Central memory CD4-positive, alpha-beta T cell (primary cell): ENCODE results near the gene GRIA4.
"Not testable (repeated sequence)": the region's sequence is repeated elsewhere in the genome, so short reads cannot be mapped to it uniquely, and the experiment has no call there.

Source experiments
- DNase-seq: peaks from one replicate; pipeline ENCODE4 v3.0.0; 2022

Gene GRIA4

GRCh38 chr11:105935791-105936190 is 325.9 kb downstream of the GRIA4 start:
- no peak for DNase-seq

DNA sequence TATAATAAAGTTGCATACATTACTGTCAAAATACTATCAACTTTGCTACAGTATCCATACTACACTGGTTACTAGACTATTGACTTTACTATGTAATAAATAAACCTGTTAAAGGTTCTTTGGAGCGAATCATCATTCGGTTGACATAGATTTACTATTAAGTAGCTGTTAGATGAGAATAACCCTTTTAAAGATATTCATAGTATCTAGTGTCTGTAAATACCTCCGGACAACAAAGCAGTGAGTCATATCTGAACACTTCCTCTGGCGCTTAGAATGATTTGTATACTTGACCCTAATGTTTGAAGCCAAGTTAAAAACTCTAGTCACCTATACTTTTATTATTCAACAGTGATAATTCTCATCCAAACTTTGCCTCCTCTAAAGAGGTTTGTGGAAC is 327.5 kb downstream of the GRIA4 start:
- DNase-seq: no peak

DNA sequence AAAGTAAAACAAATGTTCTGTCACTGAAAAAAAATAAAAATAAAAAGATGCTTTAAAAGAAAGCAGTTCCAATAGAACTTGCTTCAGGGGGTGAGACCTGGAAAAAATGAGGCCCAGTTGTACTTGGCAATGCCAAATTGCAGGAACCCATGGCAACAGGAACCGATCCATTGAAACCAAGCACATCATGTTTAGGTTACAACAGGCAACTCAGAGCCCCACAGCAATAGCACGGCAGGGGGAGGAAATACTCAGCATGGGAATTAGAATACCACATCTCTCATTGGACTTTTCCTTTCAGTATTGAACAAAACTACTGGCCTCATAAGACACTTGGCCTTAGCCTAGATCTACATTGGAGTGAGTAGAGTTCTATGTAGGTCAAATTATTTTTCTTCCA is 327.9 kb downstream of the GRIA4 start:
- DNase-seq: no peak

GRCh38 chr11:105942921-105943320 is 333.0 kb downstream of the GRIA4 start:
- no peak for DNase-seq

DNA sequence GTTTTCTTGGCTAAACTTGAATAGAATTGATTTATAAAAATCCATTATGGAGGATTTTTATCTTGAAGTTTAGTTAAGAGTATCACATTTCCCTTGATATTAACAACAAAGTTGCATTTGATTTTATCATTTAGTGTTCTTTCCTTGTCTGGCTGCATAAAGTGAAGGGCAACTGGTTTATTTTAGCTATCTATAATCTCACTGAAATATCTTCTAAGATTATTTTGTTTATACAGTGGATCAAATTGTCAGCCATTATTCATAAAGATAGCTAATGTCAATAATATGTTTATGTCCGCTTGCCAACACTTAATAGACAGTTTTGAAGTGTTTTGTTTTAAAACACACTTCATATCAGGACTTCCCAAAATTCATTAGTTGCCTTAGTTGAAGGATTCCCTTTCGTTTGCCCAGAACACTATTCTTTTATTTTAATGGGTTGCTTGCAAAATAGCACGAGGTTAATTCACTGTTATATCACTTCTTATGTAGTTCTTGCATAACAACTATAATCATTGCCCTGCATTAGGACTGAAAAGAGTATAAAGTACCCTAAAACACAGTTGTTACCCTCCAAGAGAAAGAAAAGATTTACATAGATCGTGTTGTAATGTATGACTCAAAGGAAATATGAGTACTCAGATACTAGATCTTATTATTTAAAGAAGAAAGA is 339.2 kb downstream of the GRIA4 start:
- DNase-seq: no peak

DNA sequence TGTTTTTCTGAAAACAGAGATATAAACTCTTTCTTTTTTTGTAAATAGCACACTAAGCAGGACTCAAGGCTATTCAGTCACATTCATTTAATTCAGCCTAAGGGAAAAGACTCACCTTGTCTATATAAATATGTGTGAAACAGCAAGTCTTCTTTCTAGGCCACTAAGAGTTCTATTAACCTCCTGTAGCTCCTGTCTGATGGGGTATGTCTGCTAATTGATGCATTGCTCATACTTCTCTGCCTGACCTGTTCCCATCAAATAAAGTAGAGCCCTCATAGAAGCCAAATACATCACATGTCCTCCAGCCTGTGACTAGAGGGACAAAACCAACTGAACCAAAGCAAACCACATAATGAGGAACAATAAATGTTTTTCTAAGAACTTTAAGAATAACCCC is 344.0 kb downstream of the GRIA4 start:
- no peak for DNase-seq

GRCh38 chr11:105960252-105961245 is 350.7 kb downstream of the GRIA4 start:
- no peak for DNase-seq

- DNase-seq: no peak
Measured at GRCh38 chr11:105968021-105968697, 358.3 kb downstream of the GRIA4 start.

GRCh38 chr11:105969756-105970155 is 359.9 kb downstream of the GRIA4 start:
- no peak for DNase-seq

DNA sequence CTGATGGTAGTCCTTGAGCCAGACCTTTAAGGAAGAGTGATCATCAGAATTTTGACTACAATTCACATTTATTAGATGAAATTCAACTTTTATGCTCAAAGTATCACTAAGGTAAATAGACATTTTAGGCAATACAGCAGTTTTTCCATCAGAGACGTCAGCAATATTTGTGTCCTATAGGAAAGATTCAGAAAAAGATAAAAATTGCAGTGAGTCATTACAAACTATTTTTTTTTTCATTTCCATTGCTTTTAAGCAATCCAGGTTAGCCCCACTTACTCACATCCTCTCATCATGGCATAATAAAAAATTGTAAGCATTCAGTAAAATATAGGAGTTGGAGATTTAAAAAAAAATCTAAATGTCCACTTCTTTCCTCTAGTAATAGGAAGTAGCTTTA is 365.3 kb downstream of the GRIA4 start:
- no peak for DNase-seq

DNA sequence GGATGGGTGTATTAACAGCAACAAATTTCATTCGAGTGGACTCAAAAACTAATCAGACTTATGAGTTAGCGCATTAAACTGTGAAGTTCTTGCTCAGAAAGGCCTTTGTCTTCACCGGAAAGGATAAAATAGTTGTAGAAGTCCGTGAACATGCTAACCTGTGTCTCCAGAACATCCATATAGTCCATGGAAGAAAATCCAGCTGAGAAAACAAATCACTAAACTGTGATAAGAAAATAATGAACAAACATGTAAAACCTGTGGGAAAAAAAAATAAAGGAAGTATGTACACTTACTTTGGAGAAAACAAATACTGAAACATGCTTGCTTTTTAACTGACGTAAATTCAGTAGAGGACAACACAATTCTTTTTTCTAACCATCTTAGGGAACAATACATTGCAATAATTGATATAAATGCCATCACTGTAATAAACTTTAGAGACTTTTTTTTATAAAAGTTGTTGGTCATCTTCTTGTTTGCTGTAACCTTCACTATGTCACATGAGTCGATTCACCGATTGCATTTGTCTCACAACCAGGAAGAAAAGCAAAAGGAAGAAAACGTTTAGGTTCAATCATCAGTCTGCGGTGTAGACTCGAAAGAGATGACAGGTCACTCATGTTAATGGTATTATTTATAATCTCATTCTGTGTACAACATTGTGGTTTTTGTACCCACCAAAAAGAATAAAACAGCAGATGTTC is 370.3 kb downstream of the GRIA4 start:
- no peak for DNase-seq

DNA sequence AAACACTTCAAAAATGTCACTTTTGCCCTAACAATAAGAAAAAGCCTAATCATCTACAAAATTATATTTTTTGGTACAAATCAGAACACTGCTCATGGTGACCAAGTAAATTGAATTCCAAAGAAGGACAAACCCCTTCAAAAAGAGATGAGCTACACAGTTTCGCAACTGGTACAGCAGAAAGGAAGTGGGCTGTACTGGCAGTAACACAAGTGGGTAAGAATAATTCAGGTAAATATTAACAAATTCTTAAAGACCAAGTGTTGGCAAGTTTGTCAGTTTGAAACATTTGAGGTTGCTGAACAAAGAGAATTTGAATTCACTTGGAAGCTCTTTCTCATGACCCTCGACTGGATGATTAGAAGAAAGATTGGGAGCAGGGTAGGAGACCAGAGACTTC is 376.7 kb downstream of the GRIA4 start:
- no peak for DNase-seq

DNA sequence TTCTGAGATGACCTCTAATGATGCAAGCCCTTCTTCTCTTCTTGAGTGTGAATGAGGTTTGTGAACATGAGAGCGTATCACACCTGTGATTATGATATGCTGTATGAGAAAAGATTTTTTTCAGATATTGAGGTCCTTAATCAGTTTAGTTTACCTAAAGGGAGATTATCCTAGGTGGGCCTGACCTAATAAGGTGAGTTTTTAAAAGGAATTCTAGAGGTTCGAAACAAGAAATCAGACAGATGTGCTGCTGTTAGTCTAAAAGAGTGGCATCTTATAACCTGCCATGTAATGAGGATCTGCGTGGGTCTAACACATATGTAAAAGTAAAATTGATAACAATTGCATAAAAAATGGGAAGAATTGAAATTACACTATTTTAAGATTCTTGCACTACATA is 378.3 kb downstream of the GRIA4 start:
- DNase-seq: no peak

GRCh38 chr11:105989124-105989523 is 379.3 kb downstream of the GRIA4 start:
- DNase-seq: no peak

DNA sequence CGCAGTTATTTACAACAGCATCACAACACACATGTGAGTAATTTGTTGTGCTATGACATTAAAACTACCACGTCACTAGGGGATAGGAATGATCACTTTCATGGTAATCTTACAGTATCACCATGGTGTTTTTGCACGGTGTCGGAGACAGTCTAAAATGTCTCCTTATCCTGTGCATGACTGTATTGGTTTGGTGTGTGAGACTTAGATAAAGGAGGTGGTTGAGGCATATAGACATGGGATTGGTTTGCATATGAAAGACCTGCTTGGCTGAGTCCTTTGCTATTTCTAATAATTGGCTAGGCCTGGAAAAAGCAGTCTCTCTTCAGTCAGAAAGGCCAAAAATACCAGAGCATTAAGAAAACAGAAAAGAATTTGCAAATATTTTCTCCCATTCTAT is 382.0 kb downstream of the GRIA4 start:
- DNase-seq: no peak

- no peak for DNase-seq
Measured at GRCh38 chr11:106001304-106002012, 391.6 kb downstream of the GRIA4 start.

- DNase-seq: not testable (repeated sequence)
Measured at GRCh38 chr11:106003094-106003493, 393.2 kb downstream of the GRIA4 start.

GRCh38 chr11:106011481-106011880 is 401.6 kb downstream of the GRIA4 start:
- no peak for DNase-seq

DNA sequence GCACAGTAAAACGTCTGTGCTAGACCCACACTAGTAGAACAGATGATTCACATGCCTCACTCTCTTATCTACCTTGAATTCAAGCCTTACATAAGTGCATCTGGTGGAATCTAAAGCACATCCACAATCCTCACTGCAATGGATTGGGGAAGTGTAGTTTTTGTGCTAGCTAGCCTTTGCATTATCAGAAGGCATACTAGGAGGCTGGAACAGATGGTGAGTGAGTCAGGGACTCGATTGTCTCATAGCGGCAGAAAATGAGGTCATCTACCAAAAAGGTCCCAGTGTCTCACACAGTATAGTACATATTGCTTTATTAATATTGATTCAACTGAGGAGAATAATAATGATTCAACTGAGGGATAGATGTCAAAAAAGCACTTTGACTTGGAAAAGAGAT is 402.9 kb downstream of the GRIA4 start:
- no peak for DNase-seq

DNA sequence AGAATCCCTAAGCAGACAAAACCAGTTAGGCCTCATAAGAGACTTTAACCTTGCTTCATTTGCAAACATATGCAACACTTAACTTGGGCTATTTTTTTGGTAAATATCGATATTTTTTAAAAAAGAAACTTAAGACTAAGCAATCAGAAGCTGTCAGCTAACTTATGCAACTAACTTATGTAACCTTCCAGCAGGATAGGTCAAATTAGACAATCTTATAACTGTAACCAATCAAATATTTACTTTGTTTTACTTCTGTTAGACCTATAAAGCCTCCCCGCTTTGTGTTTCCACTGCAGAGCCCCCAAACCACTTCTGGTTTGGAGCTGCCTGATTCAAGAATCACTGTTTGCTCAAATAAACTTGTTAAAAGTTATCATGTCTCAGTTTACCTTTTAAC is 404.2 kb downstream of the GRIA4 start:
- no peak for DNase-seq

DNA sequence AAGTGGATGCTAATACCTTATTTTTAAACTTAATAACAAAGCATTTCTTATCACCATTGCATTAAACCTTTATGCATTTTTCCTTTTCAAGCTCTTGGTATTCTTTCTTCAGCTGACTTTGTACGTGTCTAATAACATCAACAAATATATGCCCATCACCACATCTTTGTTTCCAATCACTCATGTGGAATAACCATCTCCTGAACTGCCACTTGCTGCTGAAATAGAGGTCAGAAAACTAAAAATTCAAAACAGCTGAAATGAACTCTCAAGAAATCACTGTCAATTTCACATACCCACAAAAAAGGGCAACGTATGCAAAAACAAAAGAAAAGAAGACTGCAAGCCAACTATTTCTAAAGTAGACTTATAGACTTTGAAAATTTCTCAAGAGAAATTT is 404.7 kb downstream of the GRIA4 start:
- no peak for DNase-seq

- no peak for DNase-seq
Measured at GRCh38 chr11:106015066-106015465, 405.2 kb downstream of the GRIA4 start.
